HG02885 (cell line): ENCODE results near the gene TEX14.
"Not testable (repeated sequence)": the region's sequence is repeated elsewhere in the genome, so short reads cannot be mapped to it uniquely, and the experiment has no call there.

ENCODE experiments used
- ATAC-seq: cut with Tn5 transposase; IDR thresholded peaks from one replicate; pipeline ENCODE4 v1.9.1; 2021; ENCODE audit warnings: mild to moderate bottlenecking; ENCODE audit not compliant: unreplicated experiment, poor library complexity

TEX14 gene

DNA sequence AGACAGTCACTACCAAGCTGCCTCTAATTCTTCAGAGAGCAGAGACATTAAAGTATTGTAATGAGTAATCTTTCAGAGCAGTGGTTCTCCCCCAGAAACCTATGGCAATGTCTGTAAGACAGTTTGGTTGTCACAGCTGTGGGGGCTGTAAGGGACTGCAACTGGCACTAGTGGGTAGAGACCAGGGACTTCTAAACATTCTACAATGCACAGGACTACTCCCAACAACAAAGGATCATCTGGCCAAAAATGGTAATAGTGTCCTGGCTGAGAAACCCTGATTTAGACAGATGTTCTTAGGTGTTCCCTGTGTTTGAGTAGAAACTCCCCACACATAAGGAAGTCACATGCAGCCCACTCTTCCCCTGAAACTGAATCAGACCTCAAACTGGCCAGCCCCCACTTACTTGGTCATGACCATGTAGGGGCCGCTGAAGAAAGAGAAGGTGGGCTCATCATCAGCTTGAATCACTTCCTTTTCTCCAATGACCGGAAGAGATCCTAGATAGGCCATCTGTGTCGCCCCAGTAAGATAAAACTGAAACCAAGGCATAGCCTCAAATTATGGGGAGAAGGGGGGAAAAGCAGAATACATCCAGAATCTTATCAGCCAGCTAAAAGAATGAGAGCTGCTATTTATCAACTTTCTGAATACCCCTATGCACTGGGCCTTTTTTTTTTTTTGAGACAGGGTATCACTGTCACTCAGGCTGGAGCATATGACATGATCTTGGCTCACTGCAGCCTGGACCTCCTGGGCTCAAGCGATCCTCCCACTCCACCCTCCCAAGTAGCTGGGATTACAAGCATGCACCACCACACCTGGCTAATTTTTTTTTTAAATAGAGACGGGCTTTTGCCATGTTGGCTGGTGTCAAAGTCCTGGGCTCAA lies 75.8 kb downstream of the TEX14 start:
- peak; percentile 70 for ATAC-seq

DNA sequence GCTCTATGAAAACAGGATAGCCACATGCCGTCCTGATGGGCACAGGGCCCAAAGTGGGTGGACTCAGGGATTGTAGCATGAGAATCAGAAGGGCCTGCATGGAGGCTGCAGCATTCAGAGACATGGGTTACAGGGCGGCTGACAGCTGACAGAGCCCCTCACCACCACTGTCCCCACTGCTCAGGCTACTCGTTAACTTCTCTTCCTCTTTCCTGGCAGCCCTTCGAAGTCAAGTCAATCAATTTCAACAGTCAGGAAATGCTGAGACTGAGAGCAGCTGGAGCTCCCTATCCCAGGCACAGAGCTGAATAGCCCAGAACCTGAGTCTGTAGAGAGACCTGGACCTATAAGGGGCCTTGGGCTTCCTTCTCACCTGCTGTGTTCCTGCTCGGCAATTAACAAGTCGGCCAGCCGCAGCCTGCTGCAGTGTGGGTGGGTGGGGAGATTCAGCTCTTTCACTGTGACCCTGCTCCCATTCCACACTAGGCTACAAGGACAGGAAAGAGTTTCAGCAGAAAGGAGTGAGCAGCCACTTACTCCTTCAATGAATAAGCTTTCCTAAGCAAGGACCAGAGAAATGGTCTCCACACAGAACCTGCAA lies 76.9 kb downstream of the TEX14 start:
- no peak for ATAC-seq

DNA sequence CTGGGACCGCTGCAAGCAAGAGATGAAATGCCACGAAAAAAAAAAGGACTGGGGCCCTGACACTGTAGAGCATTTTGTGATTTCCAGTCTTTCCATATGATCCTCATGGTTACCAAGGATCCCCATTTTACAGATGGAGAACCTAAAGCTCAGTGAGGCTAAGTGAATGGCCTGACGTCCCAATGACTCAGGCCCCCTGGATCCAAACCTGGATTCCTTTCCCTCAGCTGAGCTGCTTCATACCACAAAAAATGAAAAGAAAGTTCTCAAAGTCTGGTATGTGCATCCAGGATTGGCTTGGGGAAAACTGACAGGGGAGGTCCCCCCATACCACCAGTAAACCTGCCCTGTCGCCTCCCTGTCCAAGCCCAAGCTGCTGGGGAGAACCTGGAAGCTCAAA lies 80.5 kb downstream of the TEX14 start:
- no peak for ATAC-seq

DNA sequence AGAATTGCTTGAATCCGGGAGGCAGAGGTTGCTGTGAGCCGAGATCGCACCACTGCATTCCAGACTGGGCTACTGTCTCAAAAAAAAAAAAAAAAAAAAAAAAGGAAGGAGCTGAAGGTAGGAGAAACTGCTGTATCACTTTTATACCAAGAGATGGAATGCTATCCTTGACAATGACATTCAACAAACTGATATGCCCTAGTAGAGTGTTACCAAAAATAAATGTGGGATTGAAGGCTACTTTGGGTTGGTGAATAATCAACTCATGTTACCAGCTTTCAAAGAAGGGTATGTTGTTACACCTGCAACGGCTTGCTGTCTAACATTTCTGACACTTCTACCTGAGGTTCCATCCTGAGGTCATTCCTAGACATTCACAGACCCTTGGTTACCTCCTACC lies 84.9 kb downstream of the TEX14 start:
- no peak for ATAC-seq

DNA sequence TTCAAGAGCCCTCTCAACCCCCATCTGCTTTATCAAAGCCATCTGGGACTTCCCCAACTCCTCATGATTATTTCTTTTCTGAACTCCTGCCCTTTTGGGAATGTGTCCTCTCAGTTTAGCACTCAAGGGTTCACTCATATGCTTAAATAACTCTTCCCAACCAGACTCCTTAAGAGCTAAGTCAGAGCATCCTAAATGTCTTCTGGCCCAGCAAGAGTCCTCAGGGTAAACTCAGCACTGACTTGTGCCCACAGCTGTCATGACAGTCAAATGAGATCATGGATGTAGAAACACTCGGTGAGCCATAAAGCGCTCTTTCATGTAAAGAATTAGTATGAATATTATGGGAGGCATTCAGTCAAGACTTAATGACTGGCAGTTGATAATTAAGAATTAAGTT lies 85.9 kb downstream of the TEX14 start:
- no peak for ATAC-seq

DNA sequence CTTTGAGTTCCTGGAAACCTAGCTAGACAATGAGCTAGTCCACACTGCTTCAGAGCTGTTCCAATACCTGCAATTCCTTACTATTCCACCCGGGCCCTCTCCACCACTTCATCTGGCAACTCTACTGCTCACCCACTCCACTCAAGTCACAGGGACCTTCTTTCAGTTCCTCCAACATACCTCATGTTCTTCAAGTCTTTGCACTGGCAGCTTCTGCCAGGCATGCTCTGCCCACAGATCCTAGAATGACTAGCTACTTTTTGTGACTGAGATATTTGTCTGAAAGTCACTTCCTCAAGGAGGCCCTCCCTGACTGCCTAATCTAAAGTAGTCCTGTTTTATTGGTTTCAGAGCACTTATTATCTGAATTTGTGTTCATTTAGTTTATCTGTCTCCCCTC lies 86.4 kb downstream of the TEX14 start:
- ATAC-seq: no peak

DNA sequence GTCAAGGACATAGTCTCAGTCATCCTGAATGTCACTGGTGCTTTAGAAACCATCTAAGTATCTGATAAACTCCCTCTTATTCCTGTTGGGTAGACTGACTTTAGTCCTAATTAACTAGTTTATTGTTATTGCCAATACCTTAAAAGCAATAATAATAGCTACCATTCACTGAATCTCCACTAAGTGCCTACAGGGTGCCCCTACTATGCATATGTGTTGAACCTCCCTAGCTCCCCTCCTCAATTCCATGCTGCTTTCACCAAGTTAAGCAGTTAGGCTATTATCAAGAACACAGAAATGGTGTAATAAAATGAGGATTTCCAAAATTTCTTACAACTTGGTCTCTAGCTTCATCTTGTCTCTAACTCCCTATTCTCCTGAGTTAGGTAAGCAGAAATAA lies 89.9 kb downstream of the TEX14 start:
- no peak for ATAC-seq

DNA sequence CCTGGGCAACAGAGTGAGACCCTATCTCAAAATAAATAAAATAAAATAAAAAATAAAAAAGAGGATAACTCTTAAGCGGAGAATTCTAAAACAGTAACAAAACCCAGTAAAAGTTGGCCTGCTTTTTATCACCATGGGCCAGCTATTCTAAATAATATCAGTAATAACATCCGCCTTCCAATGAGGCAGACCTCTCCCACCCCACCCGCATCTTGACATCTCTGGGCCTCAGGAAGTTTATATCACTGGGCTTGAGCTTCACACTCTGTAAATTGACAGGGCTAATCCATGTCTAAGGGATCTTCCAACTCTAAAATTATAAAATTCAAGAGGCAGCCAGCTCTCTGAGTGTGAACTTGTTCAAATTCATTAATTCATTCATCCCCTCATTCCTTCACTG lies 94.5 kb downstream of the TEX14 start:
- ATAC-seq: no peak

DNA sequence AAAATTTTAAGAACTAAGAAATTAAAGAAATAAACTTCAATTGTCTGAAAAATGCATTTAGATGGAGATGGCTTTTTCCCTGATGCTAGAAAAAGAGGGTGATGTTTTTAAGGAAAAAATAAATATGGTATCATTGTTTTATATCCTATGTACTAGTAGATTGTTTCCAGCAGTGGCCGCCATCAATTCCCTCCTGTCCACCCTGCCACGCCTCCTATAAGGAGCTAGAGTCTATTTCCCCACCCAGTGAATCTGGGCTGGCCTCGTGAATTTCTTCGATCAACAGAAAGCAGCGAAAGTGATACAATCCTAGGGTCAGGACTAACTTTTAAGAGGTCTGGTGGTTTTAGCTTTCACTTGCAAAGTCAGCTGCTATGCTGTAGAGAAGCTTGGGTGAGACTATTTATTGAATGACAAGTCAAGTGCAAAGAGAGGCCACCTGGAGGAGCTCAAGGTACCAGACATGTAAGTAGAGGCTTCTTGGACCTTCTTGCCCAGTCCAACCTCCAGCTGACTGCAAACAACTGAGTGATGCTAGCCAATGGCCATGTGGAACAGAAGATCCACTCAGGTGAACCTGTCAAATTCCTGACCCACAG lies 96.6 kb downstream of the TEX14 start:
- no peak for ATAC-seq

DNA sequence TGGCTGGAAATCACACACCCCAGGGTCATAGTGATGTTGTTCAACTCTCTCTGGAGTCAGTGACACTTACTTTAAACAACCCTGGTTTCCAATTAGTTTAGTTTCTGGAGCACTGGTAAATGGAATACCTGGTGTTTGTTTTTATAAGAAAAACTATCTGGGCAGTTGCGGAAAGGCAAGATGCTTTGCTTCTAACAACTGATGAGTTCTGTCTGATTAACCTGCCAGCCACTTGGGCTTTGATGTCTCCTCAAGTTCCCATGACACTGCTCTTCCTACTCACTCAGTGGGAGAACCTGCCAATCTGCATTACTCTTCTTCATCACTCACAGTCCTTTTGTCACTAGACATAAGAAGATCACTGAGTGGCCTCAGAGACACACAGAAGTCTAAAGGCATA lies 98.7 kb downstream of the TEX14 start:
- ATAC-seq: no peak

DNA sequence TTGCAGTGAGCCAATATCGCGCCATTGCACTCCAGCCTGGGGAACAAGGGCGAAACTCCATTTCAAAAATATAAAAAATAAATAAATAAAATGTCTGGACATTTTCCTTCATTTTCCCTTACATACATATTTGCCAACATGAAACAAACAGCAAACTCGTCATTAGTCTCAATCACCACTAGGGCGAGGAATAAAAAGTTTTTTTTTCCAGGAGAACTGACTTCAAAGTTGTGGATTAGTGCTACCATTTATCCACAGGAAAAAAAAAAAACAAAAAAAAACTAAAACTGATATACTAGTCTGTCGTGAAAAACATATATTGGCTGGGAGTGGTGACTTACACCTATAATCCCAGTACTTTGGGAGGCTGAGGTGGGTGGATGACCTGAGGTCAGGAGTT lies 100.4 kb downstream of the TEX14 start:
- no peak for ATAC-seq

DNA sequence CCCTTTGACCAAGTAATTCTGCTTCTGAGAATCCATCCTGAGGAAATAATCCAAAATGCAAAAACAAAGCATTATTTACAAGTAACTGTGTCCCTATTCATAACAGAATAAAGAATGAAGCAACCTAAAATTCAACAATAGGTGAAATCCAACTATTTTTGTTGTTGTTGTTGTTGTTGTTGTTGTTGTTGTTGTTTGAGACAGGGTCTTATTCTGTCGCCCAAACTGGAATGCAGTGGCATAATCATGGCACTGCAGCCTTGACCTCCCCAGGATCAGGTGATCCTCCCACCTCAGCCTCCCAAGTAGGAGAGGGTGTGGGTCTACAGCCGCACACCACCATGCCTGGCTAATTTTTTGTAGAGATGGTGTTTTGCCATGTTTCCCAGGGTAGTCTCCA lies 101.5 kb downstream of the TEX14 start:
- no peak for ATAC-seq

DNA sequence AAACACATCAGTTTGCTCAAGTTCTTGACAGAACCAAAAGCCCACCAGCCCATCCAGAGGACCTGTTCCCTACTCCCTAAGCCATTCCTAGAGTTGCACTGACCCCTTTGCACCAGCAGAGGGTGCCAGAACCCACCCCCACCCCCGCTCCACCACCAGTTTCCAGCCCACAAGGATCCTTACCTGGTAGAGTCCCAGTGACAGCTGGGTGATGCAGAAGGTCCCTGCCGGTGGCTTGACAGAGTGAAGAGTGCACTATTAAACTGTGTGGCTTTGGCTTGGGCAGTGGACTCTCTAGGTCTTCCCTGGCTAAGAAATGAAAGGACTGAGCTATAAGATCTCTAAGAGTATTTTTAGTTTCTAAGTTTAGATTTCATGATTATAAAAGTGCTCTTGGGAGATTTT lies 104.1 kb downstream of the TEX14 start:
- peak; percentile 41 for ATAC-seq

DNA sequence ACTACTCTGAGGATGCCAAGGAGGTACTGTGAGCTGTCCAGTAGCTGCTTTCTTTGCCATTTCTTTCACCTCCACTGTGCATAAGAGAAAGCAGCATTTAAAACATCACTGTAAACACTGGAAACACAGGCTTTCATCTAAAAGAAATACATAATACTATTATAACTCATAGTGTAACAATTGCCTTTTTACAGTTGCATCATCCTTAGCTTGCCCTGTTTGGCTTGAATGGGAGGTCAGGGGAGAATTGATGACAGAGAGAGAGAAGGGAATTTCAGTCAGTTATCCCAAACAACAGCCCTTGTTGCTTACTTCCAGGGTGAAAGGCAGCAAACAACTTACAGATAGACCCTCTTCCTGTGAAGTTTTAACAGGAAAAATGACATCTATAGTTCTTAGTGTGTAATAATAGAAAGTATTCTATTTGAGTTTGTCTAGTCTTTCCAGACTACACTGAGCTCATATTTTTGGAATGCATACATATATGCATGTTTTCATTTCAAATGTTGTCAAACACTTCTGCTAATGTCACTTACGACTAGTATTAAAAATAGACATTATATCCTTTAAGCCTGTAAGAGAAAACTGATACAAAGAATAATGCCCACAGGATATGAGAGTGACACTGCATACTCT lies 105.7 kb downstream of the TEX14 start:
- no peak for ATAC-seq

DNA sequence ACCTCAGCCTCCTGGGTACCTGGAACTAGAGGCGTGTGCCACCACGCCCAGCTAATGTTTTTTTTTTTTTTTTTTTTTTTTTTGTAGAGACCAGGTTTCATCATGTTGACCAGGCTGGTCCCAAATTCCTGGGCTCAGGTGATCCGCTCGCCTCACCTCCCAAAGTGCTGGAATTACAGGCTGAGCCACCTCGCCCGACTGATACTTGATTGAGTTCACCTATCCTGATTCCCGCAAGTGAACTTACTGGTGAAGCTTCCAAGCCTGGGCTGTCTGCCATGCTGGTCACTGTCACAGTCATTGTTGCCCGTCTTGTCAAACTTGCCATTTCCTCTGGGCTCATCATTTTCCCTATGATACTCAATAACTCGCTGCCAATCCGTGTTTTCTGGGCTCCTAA lies 106.3 kb downstream of the TEX14 start:
- ATAC-seq: no peak

DNA sequence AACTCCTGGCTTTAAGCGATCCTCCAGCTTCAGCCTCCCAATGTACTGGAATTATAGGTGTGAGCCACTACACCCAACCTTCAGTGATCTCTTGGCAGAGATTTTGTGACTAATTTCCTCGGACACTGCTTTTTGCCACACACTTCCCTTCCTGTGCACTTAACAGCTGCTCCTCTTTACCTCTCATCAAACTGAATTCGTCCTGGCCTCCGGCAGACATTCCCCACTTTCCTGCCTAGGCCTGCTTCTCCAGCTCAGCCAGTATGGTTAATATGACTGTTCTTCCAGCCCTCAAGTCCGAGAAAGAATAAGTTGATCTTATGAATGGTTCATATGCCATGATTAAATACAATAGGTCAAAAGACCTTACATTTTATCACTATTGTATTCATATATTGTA lies 108.4 kb downstream of the TEX14 start:
- no peak for ATAC-seq

DNA sequence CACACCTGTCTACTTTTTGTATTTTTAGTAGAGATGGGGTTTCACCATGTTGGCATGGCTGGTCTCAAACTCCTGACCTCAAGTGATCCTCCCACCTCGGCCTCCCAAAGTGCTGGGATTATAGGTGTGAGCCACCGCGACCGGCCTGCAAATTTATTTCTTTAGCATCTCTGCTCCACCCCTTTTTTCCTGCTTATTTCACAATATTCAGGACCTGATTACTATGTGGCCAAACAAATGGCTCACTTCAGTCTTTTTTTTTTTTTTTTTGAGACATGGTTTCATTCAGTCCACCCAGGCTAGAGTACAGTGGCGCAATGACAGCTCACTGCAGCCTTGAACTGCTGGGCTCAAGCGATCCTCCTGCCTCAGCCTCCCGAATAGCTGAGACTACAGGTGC lies 109.1 kb downstream of the TEX14 start:
- not testable (repeated sequence) for ATAC-seq

DNA sequence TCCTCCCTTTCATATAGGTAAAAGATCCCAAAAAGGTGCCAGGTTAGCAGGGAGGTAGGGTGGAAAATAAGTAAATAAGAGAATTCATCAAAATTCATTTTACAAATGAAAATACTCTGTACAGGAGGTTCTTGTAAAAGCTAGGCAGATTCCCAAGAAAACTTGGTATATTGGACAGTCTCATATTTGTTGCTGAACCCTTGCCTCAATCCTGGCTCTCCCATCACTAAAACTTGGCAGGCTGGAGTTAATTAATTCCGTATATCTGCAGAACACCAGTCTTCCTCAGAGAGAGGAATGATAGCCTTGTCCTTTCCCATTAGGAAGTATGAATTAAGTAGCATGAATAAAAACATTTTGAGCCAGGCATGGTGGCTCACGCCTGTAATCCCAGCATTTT lies 111.2 kb downstream of the TEX14 start:
- ATAC-seq: no peak

DNA sequence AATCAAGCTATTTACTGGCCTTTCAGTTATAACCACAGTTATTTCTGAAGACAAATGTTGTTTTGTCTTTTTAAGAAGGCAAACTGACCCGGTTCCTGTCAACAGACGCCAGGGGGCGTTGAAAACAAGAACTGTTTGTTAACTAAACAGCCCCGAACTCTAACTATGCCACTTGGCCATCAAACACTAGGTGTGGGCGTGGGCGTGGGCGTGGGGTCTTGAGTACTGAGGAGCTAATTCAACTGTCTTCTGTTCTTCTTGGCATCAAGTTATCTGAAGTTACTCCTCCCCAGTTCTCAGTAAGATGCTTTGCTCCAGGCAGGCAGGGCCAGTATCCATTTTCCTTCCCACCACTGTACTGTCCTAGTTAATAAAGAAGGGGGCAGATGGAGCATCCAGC lies 114.1 kb downstream of the TEX14 start:
- no peak for ATAC-seq

DNA sequence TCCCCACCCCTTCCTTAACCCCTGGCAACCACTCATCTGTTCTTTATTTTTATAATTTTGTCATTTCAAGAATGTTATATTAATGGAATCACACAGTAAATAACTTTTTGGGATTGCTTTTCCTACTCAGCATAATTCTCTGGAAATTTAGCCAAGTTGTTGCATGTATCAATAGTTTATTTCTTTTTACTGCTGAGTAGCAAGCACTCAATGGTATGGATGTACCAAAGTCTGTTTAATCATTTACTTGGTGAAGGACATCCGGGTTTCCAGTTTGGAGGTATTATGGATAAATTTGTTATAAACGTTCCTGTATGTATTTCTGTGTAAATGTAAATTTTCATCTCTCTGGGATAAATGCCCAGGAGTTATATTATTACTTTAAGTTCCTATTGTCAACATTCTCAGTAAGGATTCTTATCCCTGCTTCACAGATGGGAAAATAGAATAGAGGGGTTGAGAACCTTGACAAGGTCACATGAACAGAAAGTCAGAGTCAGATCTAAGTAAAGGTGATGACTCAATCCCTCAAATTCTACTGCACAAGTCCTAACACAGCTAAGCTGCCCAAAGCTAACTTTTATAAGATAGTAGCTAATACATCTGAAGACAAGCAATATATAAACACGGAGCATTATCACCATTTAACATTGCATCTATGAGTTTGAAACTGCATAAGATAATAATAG lies 115.0 kb downstream of the TEX14 start:
- no peak for ATAC-seq

DNA sequence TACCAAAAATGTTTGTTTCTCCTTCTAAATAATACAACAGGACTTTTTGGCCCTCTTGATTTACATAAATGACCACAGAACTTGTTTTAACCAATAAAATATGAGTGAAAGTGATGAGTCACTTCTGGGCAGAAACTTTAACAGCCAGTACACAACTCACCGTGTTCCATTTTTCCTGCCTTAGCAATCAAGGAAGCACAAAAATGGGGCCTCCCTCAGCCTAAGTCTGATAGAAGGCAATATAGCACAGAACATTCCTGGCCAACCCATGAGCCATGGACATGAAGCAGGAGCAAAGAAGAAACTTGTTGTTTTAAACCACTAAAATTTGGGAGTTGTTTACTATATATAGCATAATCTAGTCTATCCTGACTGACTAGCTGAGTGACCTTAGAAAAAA lies 116.3 kb downstream of the TEX14 start:
- no peak for ATAC-seq
